GM12801 (cell line): ENCODE data around the gene CEMP1.

Experiments
- CTCF ChIP-seq: IDR thresholded peaks from one replicate; pipeline ENCODE4 v1.5.1; 2011; ENCODE audit warnings: control low read depth; ENCODE audit not compliant: insufficient read length; ENCODE audit errors: extremely low read depth

The CEMP1 gene

GRCh38 chr16:2512735-2513404 is 18.3 kb downstream of the CEMP1 start:
- TF ChIP-seq CTCF = no peak

GRCh38 chr16:2511996-2512734 is 19.0 kb downstream of the CEMP1 start:
- TF ChIP-seq CTCF = no peak

- TF ChIP-seq CTCF = no peak
Observed at GRCh38 chr16:2511128-2511800, 19.9 kb downstream of the CEMP1 start.

GRCh38 chr16:2508722-2509400 is 22.3 kb downstream of the CEMP1 start:
- TF ChIP-seq CTCF = no peak

GRCh38 chr16:2507665-2508064 is 23.5 kb downstream of the CEMP1 start:
- no peak for TF ChIP-seq CTCF

GRCh38 chr16:2507052-2507659 is 24.1 kb downstream of the CEMP1 start:
- no peak for TF ChIP-seq CTCF

GRCh38 chr16:2505695-2506094 is 25.5 kb downstream of the CEMP1 start:
- TF ChIP-seq CTCF = no peak
